H9 (cell line): ENCODE data around the gene THOC5. TPM values are rescaled to one million over a fixed set of nuclear protein-coding genes. Genes with fewer than 3 reads are reported as not detected.

ENCODE experiments used
- DNase-seq: peaks from one replicate; pipeline ENCODE4 v3.0.0-alpha.2; 2017
- H2AFZ ChIP-seq: one replicate; pipeline ENCODE4 v1.6.1; 2013; ENCODE audit warnings: mild to moderate bottlenecking, low read length, control low read depth, moderate library complexity
- H2AK5ac ChIP-seq: 2 replicates; pipeline ENCODE4 v1.6.1; 2013; ENCODE audit warnings: low read length, control low read depth, mixed read lengths; ENCODE audit not compliant: insufficient read length
- H2BK120ac ChIP-seq: one replicate; pipeline ENCODE4 v1.6.1; 2013; ENCODE audit warnings: low read depth, mild to moderate bottlenecking, low read length, control low read depth, inconsistent platforms; ENCODE audit not compliant: poor library complexity, severe bottlenecking
- H2BK12ac ChIP-seq: 2 replicates; pipeline ENCODE4 v1.6.1; 2013; ENCODE audit warnings: low read length, control low read depth, mixed read lengths, low read depth; ENCODE audit not compliant: insufficient read length
- H2BK15ac ChIP-seq: 2 replicates; pipeline ENCODE4 v1.6.1; 2013; ENCODE audit warnings: low read depth, low read length, control low read depth
- H2BK20ac ChIP-seq: one replicate; pipeline ENCODE4 v1.6.1; 2013; ENCODE audit warnings: low read depth, mild to moderate bottlenecking, low read length, control low read depth, inconsistent platforms; ENCODE audit not compliant: poor library complexity, severe bottlenecking
- H2BK5ac ChIP-seq: 2 replicates; pipeline ENCODE4 v1.6.1; 2013; ENCODE audit warnings: low read length, control low read depth, mixed read lengths; ENCODE audit not compliant: insufficient read length
- H3K14ac ChIP-seq: 2 replicates; pipeline ENCODE4 v1.6.1; 2013; ENCODE audit warnings: low read length, control low read depth; ENCODE audit not compliant: insufficient read depth
- H3K18ac ChIP-seq: 2 replicates; pipeline ENCODE4 v1.6.1; 2013; ENCODE audit warnings: low read depth, mild to moderate bottlenecking, mixed read lengths, low read length, control low read depth; ENCODE audit not compliant: insufficient read length
- H3K23ac ChIP-seq: 2 replicates; pipeline ENCODE4 v1.6.1; 2013; ENCODE audit warnings: low read length, control low read depth, mixed read lengths, low read depth; ENCODE audit not compliant: insufficient read length
- H3K23me2 ChIP-seq: 2 replicates; pipeline ENCODE4 v1.6.1; 2013; ENCODE audit warnings: low read depth, mild to moderate bottlenecking, mixed read lengths, low read length, control low read depth; ENCODE audit not compliant: insufficient read length, poor library complexity, severe bottlenecking
- H3K27ac ChIP-seq: 2 replicates; pipeline ENCODE4 v1.5.1; 2013; ENCODE audit warnings: low read length, control low read depth, mixed read lengths, low read depth; ENCODE audit not compliant: insufficient read length
- H3K27me3 ChIP-seq: 2 replicates; pipeline ENCODE4 v1.6.1; 2013; ENCODE audit warnings: low read length, control low read depth, inconsistent platforms; ENCODE audit not compliant: insufficient read depth
- H3K4ac ChIP-seq: 2 replicates; pipeline ENCODE4 v1.6.1; 2013; ENCODE audit warnings: low read depth, mild to moderate bottlenecking, control low read depth, inconsistent platforms, low read length, moderate library complexity
- H3K4me1 ChIP-seq: 2 replicates; pipeline ENCODE4 v1.6.1; 2013; ENCODE audit warnings: low read length, control low read depth, inconsistent platforms; ENCODE audit not compliant: insufficient read depth
- H3K4me2 ChIP-seq: 2 replicates; pipeline ENCODE4 v1.6.1; 2013; ENCODE audit warnings: low read length, control low read depth, mixed read lengths; ENCODE audit not compliant: insufficient read length, insufficient read depth
- H3K56ac ChIP-seq: 2 replicates; pipeline ENCODE4 v1.6.1; 2013; ENCODE audit warnings: low read depth, mild to moderate bottlenecking, mixed read lengths, low read length, control low read depth; ENCODE audit not compliant: insufficient read length
- H3K79me1 ChIP-seq: 2 replicates; pipeline ENCODE4 v1.6.1; 2013; ENCODE audit warnings: low read depth, mild to moderate bottlenecking, moderate library complexity, low read length, control low read depth, inconsistent platforms; ENCODE audit not compliant: insufficient read depth, poor library complexity, severe bottlenecking
- H3K79me2 ChIP-seq: 2 replicates; pipeline ENCODE4 v1.6.1; 2013; ENCODE audit warnings: low read length, control low read depth, inconsistent platforms; ENCODE audit not compliant: insufficient read depth
- H3K9ac ChIP-seq: 2 replicates; pipeline ENCODE4 v1.6.1; 2013; ENCODE audit warnings: low read length, control low read depth, mixed read lengths; ENCODE audit not compliant: insufficient read length; ENCODE audit errors: extremely low read depth
- H3K9me3 ChIP-seq: one replicate; pipeline ENCODE4 v1.6.1; 2013; ENCODE audit warnings: low read depth, low read length, inconsistent platforms; ENCODE audit not compliant: control insufficient read depth
- H3T11ph ChIP-seq: one replicate; pipeline ENCODE4 v1.6.1; 2013; ENCODE audit warnings: mild to moderate bottlenecking, low read length, control low read depth, inconsistent platforms
- H4K20me1 ChIP-seq: one replicate; pipeline ENCODE4 v1.6.1; 2013; ENCODE audit not compliant: control insufficient read depth, insufficient read length, insufficient read depth
- H4K5ac ChIP-seq: 2 replicates; pipeline ENCODE4 v1.6.1; 2013; ENCODE audit warnings: low read depth, mild to moderate bottlenecking, mixed read lengths, low read length, control low read depth; ENCODE audit not compliant: insufficient read length
- H4K8ac ChIP-seq: replicated peaks from 2 replicates; pipeline ENCODE4 v1.6.1; 2013; ENCODE audit warnings: low read length, control low read depth, mixed read lengths, low read depth; ENCODE audit not compliant: insufficient read length
- H4K91ac ChIP-seq: 2 replicates; pipeline ENCODE4 v1.6.1; 2013; ENCODE audit warnings: low read depth, mild to moderate bottlenecking, moderate library complexity, mixed read lengths, low read length, control low read depth; ENCODE audit not compliant: insufficient read length
- H3K27ac Mint-ChIP-seq, 3 experiments: 2 replicates in 2 of 3; 3 replicates in 1 of 3; pipeline ENCODE4 v1.8.0; 2020 to 2021; ENCODE audit warnings: mixed read lengths in 3 of 3, mild to moderate bottlenecking in 1 of 3, moderate library complexity in 1 of 3
- H3K27me3 Mint-ChIP-seq: 2 replicates; pipeline ENCODE4 v1.8.0; 2021; ENCODE audit warnings: low read depth, mild to moderate bottlenecking, moderate library complexity, mixed read lengths
- H3K36me3 Mint-ChIP-seq, 3 experiments: 2 replicates in 2 of 3; 3 replicates in 1 of 3; pipeline ENCODE4 v1.8.0; 2020 to 2021; ENCODE audit warnings: low read depth in 3 of 3, mixed read lengths in 3 of 3; ENCODE audit not compliant: insufficient read depth in 1 of 3
- H3K4me1 Mint-ChIP-seq, 2 experiments: 2 replicates each; pipeline ENCODE4 v1.8.0; 2020; ENCODE audit warnings: mixed read lengths in 2 of 2
- H3K4me3 Mint-ChIP-seq, 2 experiments: 2 replicates in 1 of 2; 3 replicates in 1 of 2; pipeline ENCODE4 v1.8.0; 2020 to 2021; ENCODE audit warnings: mild to moderate bottlenecking in 2 of 2, mixed read lengths in 2 of 2, moderate library complexity in 1 of 2
- H3K9me3 Mint-ChIP-seq, 2 experiments: 2 replicates in 1 of 2; 3 replicates in 1 of 2; pipeline ENCODE4 v1.8.0; 2020; ENCODE audit warnings: mild to moderate bottlenecking in 2 of 2, mixed read lengths in 2 of 2, moderate library complexity in 1 of 2
- WGBS: extraction: QIAGEN DNeasy Blood & Tissue Kit; methylation state at CpG from one replicate; pipeline ENCODE4 v1.1.7; 2013; ENCODE audit warnings: missing lambda C conversion rate, low lambda C conversion rate, mixed read lengths; ENCODE audit not compliant: insufficient read length; ENCODE audit errors: extremely low coverage; 5-methylcytosine and 5-hydroxymethylcytosine counted together
- total RNA-seq: library from RNA; stranded (reverse); gene quantifications from 2 replicates; pipeline ENCODE4 v1.2.1, GENCODE V29; 2021
- TF ChIP-seq, protein P1 (sequence below): fragments of 200-600 bp; sonication (generic); conservative IDR thresholded peaks from 3 replicates; pipeline ENCODE4 v1.8.0; 2021; ENCODE audit warnings: antibody characterized with exemption, mild to moderate bottlenecking

THOC5 gene
- total RNA-seq, 1 experiment from 2014 or later: 71.8 TPM

DNA sequence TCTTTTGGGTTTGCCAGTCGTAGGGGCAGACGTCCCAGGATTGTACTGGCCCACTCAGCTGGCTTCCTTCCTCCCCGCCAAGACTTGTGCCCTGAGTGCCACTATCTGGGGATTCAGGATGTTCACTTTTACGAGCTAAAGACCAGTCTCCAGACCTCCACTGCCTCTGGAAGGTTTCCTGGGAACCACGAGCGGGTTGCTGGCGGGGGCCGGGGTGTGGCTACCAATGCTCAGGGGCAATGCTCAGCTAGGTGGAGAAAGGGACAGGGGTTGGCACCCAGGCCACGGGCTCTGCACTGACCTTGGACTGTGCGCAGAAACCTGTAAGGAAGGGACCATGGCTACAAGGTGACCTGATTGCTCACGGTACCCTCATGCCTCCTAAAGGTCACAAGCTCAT, 71.3 kb downstream of the THOC5 start:
- H2BK20ac ChIP-seq: no peak overlapping the region
- no peak overlapping the region for H4K91ac ChIP-seq
- H4K8ac ChIP-seq: no peak overlapping the region
- no peak overlapping the region for H2AK5ac ChIP-seq
- peaks cover 6% of the 10 kb centered on the region for H3K4me1 ChIP-seq
- no peak overlapping the region for H2BK15ac ChIP-seq
- no peak overlapping the region for H3T11ph ChIP-seq
- no peak overlapping the region; the same call in 1 of the 2 replicates for H3K14ac ChIP-seq
- Mint-ChIP-seq H3K27me3 (peaks cover 60% of the 10 kb centered on the region), H3K4me3 (peak overlapping the region; percentile 58 to 82; a peak in 4 of 5 replicates), H3K36me3 (peaks cover 4 to 11% (median 5%) of the 10 kb centered on the region in 3 experiments; a peak in 5 of 7 replicates), H3K27ac (no peak overlapping the region; a peak in 1 of 7 replicates), H3K4me1 (peaks cover 35 to 39% of the 10 kb centered on the region in 2 experiments), H3K9me3 (peaks cover 8 to 9% of the 10 kb centered on the region in 2 experiments)
- WGBS: no CpG with 5 or more reads among the region's 11 CpGs
- H3K56ac ChIP-seq: no peak overlapping the region
- peaks cover 10% of the 10 kb centered on the region for H3K23me2 ChIP-seq
- no peak overlapping the region for H2AFZ ChIP-seq
- H3K9me3 ChIP-seq: no peaks in the 10 kb centered on the region
- no peak overlapping the region for H3K4me2 ChIP-seq
- no peak overlapping the region for H3K4ac ChIP-seq
- H2BK120ac ChIP-seq: no peak overlapping the region
- no peaks in the 10 kb centered on the region for H3K79me2 ChIP-seq
- no peak overlapping the region for H2BK5ac ChIP-seq
- no peak overlapping the region for H3K23ac ChIP-seq
- H4K5ac ChIP-seq: no peak overlapping the region
- H3K27me3 ChIP-seq: peaks cover 27% of the 10 kb centered on the region
- no peaks in the 10 kb centered on the region for H3K79me1 ChIP-seq
- no peak for DNase-seq
- no peaks in the 10 kb centered on the region for H4K20me1 ChIP-seq
- H3K9ac ChIP-seq: no peak overlapping the region
- TF ChIP-seq, protein P1, sequence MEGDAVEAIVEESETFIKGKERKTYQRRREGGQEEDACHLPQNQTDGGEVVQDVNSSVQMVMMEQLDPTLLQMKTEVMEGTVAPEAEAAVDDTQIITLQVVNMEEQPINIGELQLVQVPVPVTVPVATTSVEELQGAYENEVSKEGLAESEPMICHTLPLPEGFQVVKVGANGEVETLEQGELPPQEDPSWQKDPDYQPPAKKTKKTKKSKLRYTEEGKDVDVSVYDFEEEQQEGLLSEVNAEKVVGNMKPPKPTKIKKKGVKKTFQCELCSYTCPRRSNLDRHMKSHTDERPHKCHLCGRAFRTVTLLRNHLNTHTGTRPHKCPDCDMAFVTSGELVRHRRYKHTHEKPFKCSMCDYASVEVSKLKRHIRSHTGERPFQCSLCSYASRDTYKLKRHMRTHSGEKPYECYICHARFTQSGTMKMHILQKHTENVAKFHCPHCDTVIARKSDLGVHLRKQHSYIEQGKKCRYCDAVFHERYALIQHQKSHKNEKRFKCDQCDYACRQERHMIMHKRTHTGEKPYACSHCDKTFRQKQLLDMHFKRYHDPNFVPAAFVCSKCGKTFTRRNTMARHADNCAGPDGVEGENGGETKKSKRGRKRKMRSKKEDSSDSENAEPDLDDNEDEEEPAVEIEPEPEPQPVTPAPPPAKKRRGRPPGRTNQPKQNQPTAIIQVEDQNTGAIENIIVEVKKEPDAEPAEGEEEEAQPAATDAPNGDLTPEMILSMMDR: no peak
- no peak overlapping the region for H3K27ac ChIP-seq
- no peak overlapping the region for H3K18ac ChIP-seq
- H2BK12ac ChIP-seq: no peak overlapping the region
